Skeletal muscle tissue (tissue), 4 donors: ENCODE results near the gene NMU. TPM values are rescaled to one million over a fixed set of nuclear protein-coding genes. Genes with fewer than 3 reads are reported as not detected.
"Not testable (repeated sequence)": the region's sequence is repeated elsewhere in the genome, so short reads cannot be mapped to it uniquely, and the experiment has no call there.

ENCODE experiments used
- H3K27ac ChIP-seq: one replicate; pipeline ENCODE4 v1.7.0; 2013; ENCODE audit warnings: mild to moderate bottlenecking, low read depth, low read length, inconsistent platforms
- H3K27me3 ChIP-seq, 3 donors: one replicate each; pipeline ENCODE4 v1.7.0; 2013; ENCODE audit warnings: low read length in 3 of 3; ENCODE audit not compliant: control insufficient read depth in 3 of 3, insufficient read depth in 3 of 3
- H3K36me3 ChIP-seq, 3 donors: one replicate each; pipeline ENCODE4 v1.7.0; 2013; ENCODE audit warnings: low read length in 3 of 3; ENCODE audit not compliant: control insufficient read depth in 3 of 3, insufficient read depth in 3 of 3
- H3K4me1 ChIP-seq, 3 donors: one replicate each; pipeline ENCODE4 v1.7.0; 2013; ENCODE audit warnings: low read length in 3 of 3, mild to moderate bottlenecking in 3 of 3; ENCODE audit not compliant: control insufficient read depth in 3 of 3, insufficient read depth in 3 of 3
- H3K4me3 ChIP-seq, 3 donors: one replicate each; pipeline ENCODE4 v1.7.0; 2013; ENCODE audit warnings: low read length in 3 of 3
- H3K9ac ChIP-seq, 3 donors: one replicate each; pipeline ENCODE4 v1.7.0; 2013; ENCODE audit warnings: low read length in 3 of 3, mild to moderate bottlenecking in 3 of 3, moderate library complexity in 2 of 3, low read depth in 1 of 3
- H3K9me3 ChIP-seq, 3 donors: one replicate each; pipeline ENCODE4 v1.7.0; 2013; ENCODE audit warnings: low read length in 3 of 3; ENCODE audit not compliant: control insufficient read depth in 3 of 3
- total RNA-seq: library from RNA; depleted of rRNA; stranded (reverse); fragments of >200 nt; gene quantifications from one replicate; pipeline ENCODE4 v1.2.3, GENCODE V29; 2014
- donor health status: Osteomylitis.

Gene NMU
- total RNA-seq, 1 donor from 2014 or later: not detected

GRCh38 chr4:55633903-55634302 lies 2.2 kb downstream of the NMU start:
- no peak overlapping the region for H3K9ac ChIP-seq
- H3K4me3 ChIP-seq: no peak overlapping the region
- peaks cover 32 to 41% (median 33%) of the 10 kb centered on the region in 3 donors for H3K27me3 ChIP-seq
- no peak overlapping the region for H3K27ac ChIP-seq
- H3K4me1 ChIP-seq: peaks cover 6 to 11% (median 7%) of the 10 kb centered on the region in 3 donors
- no peaks in the 10 kb centered on the region for H3K36me3 ChIP-seq
- H3K9me3 ChIP-seq: peaks cover 0 to 3% (median 0%) of the 10 kb centered on the region in 3 donors

- no peak overlapping the region for H3K4me3 ChIP-seq
- peaks cover 0 to under 1% (median 0%) of the 10 kb centered on the region in 3 donors for H3K9me3 ChIP-seq
- no peak overlapping the region for H3K9ac ChIP-seq
- no peaks in the 10 kb centered on the region for H3K4me1 ChIP-seq
- no peaks in the 10 kb centered on the region for H3K36me3 ChIP-seq
- H3K27ac ChIP-seq: no peak overlapping the region
- H3K27me3 ChIP-seq: no peaks in the 10 kb centered on the region
Measured at GRCh38 chr4:55625835-55626234, 10.3 kb downstream of the NMU start.

GRCh38 chr4:55624063-55624462 lies 12.0 kb downstream of the NMU start:
- H3K4me1 ChIP-seq, H3K4me3 ChIP-seq, H3K27ac ChIP-seq, H3K9me3 ChIP-seq, H3K27me3 ChIP-seq, H3K9ac ChIP-seq, H3K36me3 ChIP-seq: not testable (repeated sequence)

GRCh38 chr4:55618546-55619143 lies 17.5 kb downstream of the NMU start:
- no peaks in the 10 kb centered on the region for H3K36me3 ChIP-seq
- H3K27me3 ChIP-seq: no peaks in the 10 kb centered on the region
- H3K4me1 ChIP-seq: no peaks in the 10 kb centered on the region
- H3K9ac ChIP-seq: no peak overlapping the region
- no peaks in the 10 kb centered on the region for H3K9me3 ChIP-seq
- no peak overlapping the region for H3K4me3 ChIP-seq
- H3K27ac ChIP-seq: no peak overlapping the region

GRCh38 chr4:55617587-55618197 lies 18.4 kb downstream of the NMU start:
- Histone ChIP-seq H3K4me3 (no peak overlapping the region), H3K27me3 (no peaks in the 10 kb centered on the region), H3K4me1 (no peaks in the 10 kb centered on the region), H3K36me3 (no peaks in the 10 kb centered on the region), H3K9ac (no peak overlapping the region), H3K27ac (no peak overlapping the region), H3K9me3 (no peaks in the 10 kb centered on the region)

- Histone ChIP-seq H3K4me1 (no peaks in the 10 kb centered on the region), H3K9me3 (no peaks in the 10 kb centered on the region), H3K27ac (no peak overlapping the region), H3K9ac (no peak overlapping the region), H3K27me3 (no peaks in the 10 kb centered on the region), H3K36me3 (no peaks in the 10 kb centered on the region), H3K4me3 (no peak overlapping the region)
Measured at GRCh38 chr4:55615008-55615407, 21.1 kb downstream of the NMU start.

GRCh38 chr4:55613621-55614020 lies 22.5 kb downstream of the NMU start:
- Histone ChIP-seq H3K9me3 (no peaks in the 10 kb centered on the region), H3K27me3 (no peaks in the 10 kb centered on the region), H3K9ac (no peak overlapping the region), H3K4me1 (no peaks in the 10 kb centered on the region), H3K36me3 (no peaks in the 10 kb centered on the region), H3K4me3 (no peak overlapping the region), H3K27ac (no peak overlapping the region)

- no peak overlapping the region for H3K9ac ChIP-seq
- no peaks in the 10 kb centered on the region for H3K27me3 ChIP-seq
- H3K36me3 ChIP-seq: no peaks in the 10 kb centered on the region
- H3K27ac ChIP-seq: no peak overlapping the region
- H3K4me3 ChIP-seq: no peak overlapping the region
- no peaks in the 10 kb centered on the region for H3K4me1 ChIP-seq
- no peaks in the 10 kb centered on the region for H3K9me3 ChIP-seq
Measured at GRCh38 chr4:55612341-55612740, 23.8 kb downstream of the NMU start.

- H3K36me3 ChIP-seq: no peaks in the 10 kb centered on the region
- H3K27me3 ChIP-seq: no peaks in the 10 kb centered on the region
- H3K9me3 ChIP-seq: no peaks in the 10 kb centered on the region
- no peaks in the 10 kb centered on the region for H3K4me1 ChIP-seq
- no peak overlapping the region for H3K9ac ChIP-seq
- no peak overlapping the region for H3K27ac ChIP-seq
- no peak overlapping the region for H3K4me3 ChIP-seq
Measured at GRCh38 chr4:55611358-55612059, 24.6 kb downstream of the NMU start.

- Histone ChIP-seq H3K36me3 (no peaks in the 10 kb centered on the region), H3K9ac (no peak overlapping the region), H3K4me3 (no peak overlapping the region), H3K4me1 (no peaks in the 10 kb centered on the region), H3K27ac (no peak overlapping the region), H3K9me3 (no peaks in the 10 kb centered on the region), H3K27me3 (peaks cover 0 to under 1% (median 0%) of the 10 kb centered on the region in 3 donors)
Measured at GRCh38 chr4:55610381-55610780, 25.7 kb downstream of the NMU start.
